RWPE1 (cell line): ENCODE data around the gene PNMA1.

Source experiments
- CTCF ChIA-PET: fragments of 350-600 bp; sonication (Branson Sonifier 250); formaldehyde crosslinking; extraction: SDS; loops from one replicate; lab custom pipeline; 2021; lab: Yijun Ruan, JAX
- POLR2A ChIA-PET: fragments of 400-600 bp; formaldehyde crosslinking; extraction: SDS; loops from one replicate; lab custom pipeline; 2020; ENCODE audit warnings: antibody characterized with exemption; ENCODE audit not compliant: low non-redundant PET; lab: Yijun Ruan, JAX
- DNase-seq: peaks from one replicate; pipeline ENCODE4 v3.0.0; 2012; ENCODE audit warnings: low spot score
- H3K27ac ChIP-seq: fragments of 450-650 bp; 2 replicates; pipeline ENCODE4 v1.5.1; 2017
- CTCF ChIP-seq: fragments of 450-650 bp; conservative IDR thresholded peaks from 2 replicates; pipeline ENCODE4 v1.5.1; 2017; ENCODE audit warnings: low read depth, mild to moderate bottlenecking

Gene PNMA1

GRCh38 chr14:73751157-73751691, 37.0 kb upstream of the PNMA1 start:
- DNase-seq, result no peak
- TF ChIP-seq CTCF, result no peak
- ChIA-PET CTCF (interaction anchor here (0.8 kb wide), 1 partner anchor 9 kb away, joined by 3 read pairs; no protein-coding TSS in a partner anchor), POLR2A (no interaction called here)
- H3K27ac ChIP-seq, result peak overlapping the region; percentile 98

- POLR2A ChIA-PET, result no interaction called here
- no peak for DNase-seq
- TF ChIP-seq CTCF, result no peak
- CTCF ChIA-PET, result no interaction called here
- peak overlapping the region; percentile 98 for H3K27ac ChIP-seq
Observed at GRCh38 chr14:73750531-73750901, 36.3 kb upstream of the PNMA1 start.

- DNase-seq, result no peak
- H3K27ac ChIP-seq, result peak overlapping the region; percentile 98
- ChIA-PET POLR2A (no interaction called here), CTCF (interaction anchor here (2.0 kb wide), 1 partner anchor 8 kb away, joined by 15 read pairs; no protein-coding TSS in a partner anchor)
- no peak for TF ChIP-seq CTCF
Observed at GRCh38 chr14:73749706-73750530, 35.7 kb upstream of the PNMA1 start.

GRCh38 chr14:73748858-73749357, 34.7 kb upstream of the PNMA1 start:
- no peak for TF ChIP-seq CTCF
- ChIA-PET CTCF (interaction anchor here (2.0 kb wide), 1 partner anchor 10 kb away, joined by 15 read pairs; no protein-coding TSS in a partner anchor), POLR2A (interaction anchor here (0.7 kb wide), 1 partner anchor 11 kb away, joined by 4 read pairs; no protein-coding TSS in a partner anchor)
- DNase-seq, result no peak
- H3K27ac ChIP-seq, result peak overlapping the region; percentile 98

- no peak for TF ChIP-seq CTCF
- DNase-seq, result no peak
- peak overlapping the region; percentile 99 for H3K27ac ChIP-seq
- CTCF ChIA-PET, result no interaction called here
- POLR2A ChIA-PET, result no interaction called here
Observed at GRCh38 chr14:73747379-73748211, 33.4 kb upstream of the PNMA1 start.
